SK-N-SH treated with all-trans-retinoic acid at 6 μM for 48 hours (cell line): ENCODE measurements around the gene VTI1A.

Experiments used
- ATAC-seq: fragments of 200-7000 bp; cut with Tn5 transposase; 3 replicates; pipeline ENCODE4 v1.9.1; 2020; ENCODE audit warnings: mild to moderate bottlenecking, moderate library complexity
- ARNTL ChIP-seq: fragments of 450-650 bp; formaldehyde crosslinking; IDR thresholded peaks from 2 replicates; pipeline ENCODE4 v1.5.0; 2020; ENCODE audit warnings: low read depth, mild to moderate bottlenecking, moderate library complexity, borderline replicate concordance
- BACH2 ChIP-seq: fragments of 250-450 bp; sonication (Bioruptor Pico); IDR thresholded peaks from 2 replicates; pipeline ENCODE4 v1.9.0; 2021; ENCODE audit warnings: mild to moderate bottlenecking, borderline replicate concordance
- CREB5 ChIP-seq: fragments of 250-450 bp; sonication (Bioruptor Pico); IDR thresholded peaks from 2 replicates; pipeline ENCODE4 v1.5.1; 2020; ENCODE audit warnings: low read depth, mild to moderate bottlenecking, moderate library complexity
- CSDC2 ChIP-seq: fragments of 250-450 bp; sonication (Bioruptor Pico); IDR thresholded peaks from 2 replicates; pipeline ENCODE4 v1.5.0; 2020; ENCODE audit warnings: mild to moderate bottlenecking, moderate library complexity
- CSRNP3 ChIP-seq: fragments of 250-450 bp; sonication (Bioruptor Pico); IDR thresholded peaks from 2 replicates; pipeline ENCODE4 v1.5.1; 2021; ENCODE audit warnings: mild to moderate bottlenecking, moderate library complexity
- ESRRG ChIP-seq: fragments of 250-450 bp; sonication (Bioruptor Pico); IDR thresholded peaks from 2 replicates; pipeline ENCODE4 v1.6.1; 2021; ENCODE audit warnings: mild to moderate bottlenecking
- GLIS3 ChIP-seq: fragments of 250-450 bp; sonication (Bioruptor Pico); IDR thresholded peaks from 2 replicates; pipeline ENCODE4 v1.5.0; 2020; ENCODE audit warnings: mild to moderate bottlenecking, moderate library complexity
- ISL1 ChIP-seq: fragments of 250-450 bp; sonication (Bioruptor Pico); IDR thresholded peaks from 2 replicates; pipeline ENCODE4 v2.1.2; 2022; ENCODE audit warnings: mild to moderate bottlenecking, moderate library complexity
- PATZ1 ChIP-seq: fragments of 250-450 bp; sonication (Bioruptor Pico); IDR thresholded peaks from 2 replicates; pipeline ENCODE4 v1.8.0; 2020; ENCODE audit warnings: mild to moderate bottlenecking, moderate library complexity, borderline replicate concordance
- POU6F1 ChIP-seq: fragments of 250-450 bp; sonication (Bioruptor Pico); IDR thresholded peaks from 2 replicates; pipeline ENCODE4 v1.8.0; 2021; ENCODE audit warnings: low read depth, mild to moderate bottlenecking, moderate library complexity, borderline replicate concordance
- RARB ChIP-seq: fragments of 250-450 bp; sonication (Bioruptor Pico); IDR thresholded peaks from 2 replicates; pipeline ENCODE4 v1.8.0; 2021; ENCODE audit warnings: mild to moderate bottlenecking, moderate library complexity
- TCF4 ChIP-seq: fragments of 250-450 bp; sonication (Bioruptor Pico); IDR thresholded peaks from 2 replicates; pipeline ENCODE4 v1.8.0; 2021; ENCODE audit warnings: mild to moderate bottlenecking, moderate library complexity, borderline replicate concordance
- ZFP3 ChIP-seq: fragments of 250-450 bp; sonication (Bioruptor Pico); IDR thresholded peaks from 2 replicates; pipeline ENCODE4 v1.5.0; 2020; ENCODE audit warnings: mild to moderate bottlenecking, moderate library complexity
- ZNF565 ChIP-seq: fragments of 450-650 bp; formaldehyde crosslinking; conservative IDR thresholded peaks from 2 replicates; pipeline ENCODE4 v1.5.0; 2020; ENCODE audit warnings: low read depth, mild to moderate bottlenecking, moderate library complexity
- ZNF70 ChIP-seq: fragments of 450-650 bp; formaldehyde crosslinking; IDR thresholded peaks from 2 replicates; pipeline ENCODE4 v1.5.0; 2020; ENCODE audit warnings: mild to moderate bottlenecking, moderate library complexity

The VTI1A gene

GRCh38 chr10:112655722-112656121 lies 208.7 kb downstream of the VTI1A start:
- no peak for ATAC-seq
- TF ChIP-seq ARNTL: no peak
- TF ChIP-seq GLIS3 (CRISPR knock-in tag): no peak
- TF ChIP-seq PATZ1 (CRISPR knock-in tag): no peak

GRCh38 chr10:112658465-112658864 lies 211.4 kb downstream of the VTI1A start:
- ATAC-seq: no peak
- TF ChIP-seq ESRRG (CRISPR knock-in tag) (no peak), CREB5 (no peak)

GRCh38 chr10:112658900-112659638 lies 212.1 kb downstream of the VTI1A start:
- TF ChIP-seq CREB5 (no peak), ISL1 (CRISPR knock-in tag) (peak; percentile 46; the same call in 1 of the 2 replicates)
- no peak for ATAC-seq

GRCh38 chr10:112663234-112664125 lies 216.5 kb downstream of the VTI1A start:
- peak; percentile 96 for ATAC-seq
- TF ChIP-seq ISL1 (CRISPR knock-in tag) (0 out of 2 replicates have a peak, but pooled peaks have one; percentile 22), BACH2 (no peak)

- peak; percentile 72 for ATAC-seq
- TF ChIP-seq ISL1 (CRISPR knock-in tag): peak; percentile 69
- no peak for TF ChIP-seq ZFP3 (CRISPR knock-in tag)
- peak; percentile 63; the same call in 1 of the 2 replicates for TF ChIP-seq ZNF70 (CRISPR knock-in tag)
These were observed 219.1 kb downstream of the VTI1A start for GRCh38 chr10:112666094-112666493.

- TF ChIP-seq ESRRG (CRISPR knock-in tag) (no peak), ZNF565 (CRISPR knock-in tag) (no peak), TCF4 (no peak), CSDC2 (CRISPR knock-in tag) (no peak), RARB (CRISPR knock-in tag) (no peak)
- no peak for ATAC-seq
These were observed 223.0 kb downstream of the VTI1A start for GRCh38 chr10:112669989-112670388.

- TF ChIP-seq ZFP3 (CRISPR knock-in tag) (no peak), CREB5 (no peak), POU6F1 (no peak), ZNF70 (CRISPR knock-in tag) (no peak), ZNF565 (CRISPR knock-in tag) (no peak), ARNTL (no peak), CSRNP3 (CRISPR knock-in tag) (no peak), ESRRG (CRISPR knock-in tag) (no peak)
- ATAC-seq: no peak
These were observed 224.7 kb downstream of the VTI1A start for GRCh38 chr10:112671743-112672142.
